NCI-H524 (cell line): ENCODE results near the gene EPHB2.
"Not testable (repeated sequence)": the region's sequence is repeated elsewhere in the genome, so short reads cannot be mapped to it uniquely, and the experiment has no call there.

Experiments used
- DNase-seq, 2 experiments: peaks; one replicate each; lab custom pipeline; 2025; lab: John Stamatoyannopoulos, UW

The EPHB2 gene

GRCh38 chr1:22837332-22837731 is 126.7 kb downstream of the EPHB2 start:
- DNase-seq = no peak

- no peak for DNase-seq
Observed at GRCh38 chr1:22838965-22839364, 128.3 kb downstream of the EPHB2 start.

GRCh38 chr1:22839806-22840205 is 129.2 kb downstream of the EPHB2 start:
- no peak for DNase-seq

GRCh38 chr1:22841142-22841541 is 130.5 kb downstream of the EPHB2 start:
- no peak for DNase-seq

GRCh38 chr1:22841860-22842281 is 131.2 kb downstream of the EPHB2 start:
- no peak for DNase-seq

GRCh38 chr1:22843441-22844183 is 133.0 kb downstream of the EPHB2 start:
- DNase-seq = not testable (repeated sequence)

- no peak for DNase-seq
Observed at GRCh38 chr1:22844621-22845020, 134.0 kb downstream of the EPHB2 start.

- peak; percentile 56 to 57 for DNase-seq
Observed at GRCh38 chr1:22845398-22845935, 134.8 kb downstream of the EPHB2 start.

GRCh38 chr1:22846458-22846857 is 135.8 kb downstream of the EPHB2 start:
- DNase-seq = no peak

- no peak for DNase-seq
Observed at GRCh38 chr1:22847249-22847648, 136.6 kb downstream of the EPHB2 start.

GRCh38 chr1:22847709-22848108 is 137.1 kb downstream of the EPHB2 start:
- DNase-seq = no peak

- no peak for DNase-seq
Observed at GRCh38 chr1:22848405-22848804, 137.8 kb downstream of the EPHB2 start.

- no peak for DNase-seq
Observed at GRCh38 chr1:22849770-22850169, 139.1 kb downstream of the EPHB2 start.

- no peak for DNase-seq
Observed at GRCh38 chr1:22850281-22850680, 139.6 kb downstream of the EPHB2 start.

- DNase-seq = no peak
Observed at GRCh38 chr1:22850681-22851080, 140.0 kb downstream of the EPHB2 start.

GRCh38 chr1:22851517-22851916 is 140.9 kb downstream of the EPHB2 start:
- DNase-seq = no peak

GRCh38 chr1:22852144-22852655 is 141.6 kb downstream of the EPHB2 start:
- no peak for DNase-seq

GRCh38 chr1:22853651-22854185 is 143.1 kb downstream of the EPHB2 start:
- no peak for DNase-seq

- no peak for DNase-seq
Observed at GRCh38 chr1:22854688-22855565, 144.3 kb downstream of the EPHB2 start.

- peak; percentile 80 to 89 for DNase-seq
Observed at GRCh38 chr1:22855668-22856606, 145.3 kb downstream of the EPHB2 start.

- no peak for DNase-seq
Observed at GRCh38 chr1:22857661-22858060, 147.0 kb downstream of the EPHB2 start.
